Erythroblast (primary cell): Measurements from ENCODE around the gene SIPA1L3.

ENCODE experiments used
- GATA1 ChIP-seq: IDR thresholded peaks from 2 replicates; pipeline ENCODE4 v1.6.1; 2011; ENCODE audit warnings: low read depth, mild to moderate bottlenecking, control low read depth, low read length, moderate library complexity
- POLR2A ChIP-seq: IDR thresholded peaks from 2 replicates; pipeline ENCODE4 v1.6.1; 2011; ENCODE audit warnings: mild to moderate bottlenecking, low read length

GRCh38 chr19:38252941-38253691 lies 346.1 kb downstream of the SIPA1L3 start:
- no peak for TF ChIP-seq GATA1
- no peak for TF ChIP-seq POLR2A
